HepG2 (cell line): ENCODE measurements around the gene ISY1. TPM values are rescaled to one million over a fixed set of nuclear protein-coding genes. Genes with fewer than 3 reads are reported as not detected.

Source experiments
- ARID2 ChIP-seq: sonication (generic); formaldehyde crosslinking; IDR thresholded peaks from 2 replicates; pipeline ENCODE4 v1.8.1; 2022; ENCODE audit warnings: mild to moderate bottlenecking, missing genetic modification reagents, borderline replicate concordance
- CREB1 ChIP-seq, 2 experiments: fragments of 450-650 bp in 1 of 2; IDR thresholded peaks; 2 replicates each; pipeline ENCODE4 v1.6.1; 2016 to 2017; ENCODE audit warnings: control low read depth in 1 of 2, mild to moderate bottlenecking in 1 of 2, missing compliant biosample characterization in 1 of 2, missing genetic modification characterization in 1 of 2
- HDAC1 ChIP-seq: sonication (generic); formaldehyde crosslinking; IDR thresholded peaks from 2 replicates; pipeline ENCODE4 v1.5.1; 2020; ENCODE audit warnings: mild to moderate bottlenecking, missing genetic modification reagents
- KDM3A ChIP-seq: IDR thresholded peaks from 2 replicates; pipeline ENCODE4 v1.6.1; 2018; ENCODE audit warnings: low read depth, missing compliant biosample characterization
- KDM6A ChIP-seq: IDR thresholded peaks from 2 replicates; pipeline ENCODE4 v1.6.1; 2016; ENCODE audit warnings: low read depth
- LCORL ChIP-seq, 2 experiments: fragments of 450-650 bp in 1 of 2; sonication (generic) in 1 of 2; formaldehyde crosslinking in 1 of 2; IDR thresholded peaks; 2 replicates each; pipeline versions ENCODE4 v1.5.0 to v1.6.1; 2017 to 2020; ENCODE audit warnings: antibody characterized with exemption in 1 of 2, missing genetic modification reagents in 1 of 2
- STAT6 ChIP-seq: sonication (generic); formaldehyde crosslinking; IDR thresholded peaks from 2 replicates; pipeline ENCODE4 v1.4.0; 2020; ENCODE audit warnings: missing genetic modification reagents, mild to moderate bottlenecking, borderline replicate concordance
- YEATS4 ChIP-seq: sonication (generic); formaldehyde crosslinking; IDR thresholded peaks from 2 replicates; pipeline ENCODE4 v1.4.0; 2020; ENCODE audit warnings: missing genetic modification reagents, borderline replicate concordance
- ZFYVE20 ChIP-seq: sonication (generic); formaldehyde crosslinking; IDR thresholded peaks from 2 replicates; pipeline ENCODE4 v1.8.0; 2023; ENCODE audit warnings: low read depth, mild to moderate bottlenecking, moderate library complexity, missing genetic modification reagents, borderline replicate concordance
- ZMYM3 ChIP-seq: sonication (generic); formaldehyde crosslinking; IDR thresholded peaks from 2 replicates; pipeline ENCODE4 v1.5.1; 2020; ENCODE audit warnings: mild to moderate bottlenecking, missing genetic modification reagents
- ZNF292 ChIP-seq: sonication (generic); formaldehyde crosslinking; IDR thresholded peaks from 2 replicates; pipeline ENCODE4 v1.8.1; 2022; ENCODE audit warnings: mild to moderate bottlenecking, low read depth, missing genetic modification reagents, borderline replicate concordance
- ZNF296 ChIP-seq: sonication (generic); formaldehyde crosslinking; conservative IDR thresholded peaks from 2 replicates; pipeline ENCODE4 v1.5.0; 2020; ENCODE audit warnings: mild to moderate bottlenecking, missing genetic modification reagents
- ZNF496 ChIP-seq: sonication (generic); formaldehyde crosslinking; IDR thresholded peaks from 2 replicates; pipeline ENCODE4 v1.8.1; 2023; ENCODE audit warnings: mild to moderate bottlenecking, moderate library complexity, missing genetic modification reagents; ENCODE audit not compliant: insufficient replicate concordance
- ZNF549 ChIP-seq: sonication (generic); formaldehyde crosslinking; IDR thresholded peaks from 2 replicates; pipeline ENCODE4 v1.5.0; 2020; ENCODE audit warnings: missing genetic modification reagents
- ZNF883 ChIP-seq: sonication (generic); formaldehyde crosslinking; IDR thresholded peaks from 2 replicates; pipeline ENCODE4 v1.5.1; 2020; ENCODE audit warnings: mild to moderate bottlenecking, missing genetic modification reagents; ENCODE audit errors: not compliant biosample characterization
- polyA plus RNA-seq, 8 experiments: library from polyadenylated mRNA; depleted of rRNA in 3 of 8; stranded (reverse) in 7 of 8; unstranded in 1 of 8; fragments of >200 nt; fragmentation: Illumina TruSeq in 4 of 8; extraction: Trizol in 4 of 8; gene quantifications; 2 replicates each; pipeline versions ENCODE4 v1.2.1 to v1.2.3, GENCODE V29; 2011 to 2016; ENCODE audit warnings: low read depth in 4 of 8, missing spikeins in 1 of 8, mixed read lengths in 1 of 8; ENCODE audit not compliant: insufficient read depth in 1 of 8
- total RNA-seq, 5 experiments: library from RNA; depleted of rRNA; stranded (reverse); fragments of >200 nt; fragmentation: Illumina TruSeq; extraction: Trizol; gene quantifications; 2 replicates each; pipeline ENCODE4 v1.2.3, GENCODE V29; 2016; ENCODE audit warnings: low read depth in 1 of 5
- TF ChIP-seq, protein P1 (sequence below): sonication (generic); formaldehyde crosslinking; IDR thresholded peaks from 2 replicates; pipeline ENCODE4 v1.4.0; 2020; ENCODE audit warnings: mild to moderate bottlenecking, low read depth, missing genetic modification reagents
- TF ChIP-seq, protein P2 (sequence below): sonication (generic); formaldehyde crosslinking; IDR thresholded peaks from 2 replicates; pipeline ENCODE4 v1.5.1; 2020; ENCODE audit warnings: mild to moderate bottlenecking, missing genetic modification reagents, moderate library complexity
- TF ChIP-seq, protein P3 (sequence below): sonication (generic); formaldehyde crosslinking; IDR thresholded peaks from 2 replicates; pipeline ENCODE4 v1.4.0; 2020; ENCODE audit warnings: missing genetic modification reagents
- TF ChIP-seq, protein P4 (sequence below): sonication (generic); formaldehyde crosslinking; IDR thresholded peaks from 2 replicates; pipeline ENCODE4 v1.5.1; 2020; ENCODE audit warnings: missing genetic modification reagents, mild to moderate bottlenecking, borderline replicate concordance

Gene ISY1
- total and polyA plus RNA-seq, 2 of the 13 experiments (the other 11 are each of a cell fraction or from before 2014, with no cell fraction given) = 21.0 to 39.1 TPM

GRCh38 chr3:129116482-129116946 is 44.3 kb downstream of the ISY1 start (continued):
- TF ChIP-seq ARID2 (CRISPR knock-in tag) (no peak), HDAC1 (CRISPR knock-in tag) (no peak; the same call in 1 of the 2 replicates), ZMYM3 (CRISPR knock-in tag) (no peak), ZNF496 (no peak), KDM6A (CRISPR knock-in tag) (peak; percentile 29; the same call in 1 of the 2 replicates), ZFYVE20 (no peak), STAT6 (CRISPR knock-in tag) (no peak), LCORL (IDR thresholded peaks at IDR 0.05) (no peak), LCORL (CRISPR knock-in tag; IDR thresholded peaks at IDR 0.05) (peak; percentile 55; the same call in 1 of the 2 replicates), ZNF883 (CRISPR knock-in tag) (no peak), YEATS4 (CRISPR knock-in tag) (no peak), CREB1 (IDR thresholded peaks at IDR 0.05) (no peak), CREB1 (CRISPR knock-in tag; IDR thresholded peaks at IDR 0.05) (no peak), ZNF549 (CRISPR knock-in tag) (no peak), KDM3A (no peak), ZNF292 (CRISPR knock-in tag) (no peak), ZNF296 (CRISPR knock-in tag) (no peak)
- TF ChIP-seq, protein P1, sequence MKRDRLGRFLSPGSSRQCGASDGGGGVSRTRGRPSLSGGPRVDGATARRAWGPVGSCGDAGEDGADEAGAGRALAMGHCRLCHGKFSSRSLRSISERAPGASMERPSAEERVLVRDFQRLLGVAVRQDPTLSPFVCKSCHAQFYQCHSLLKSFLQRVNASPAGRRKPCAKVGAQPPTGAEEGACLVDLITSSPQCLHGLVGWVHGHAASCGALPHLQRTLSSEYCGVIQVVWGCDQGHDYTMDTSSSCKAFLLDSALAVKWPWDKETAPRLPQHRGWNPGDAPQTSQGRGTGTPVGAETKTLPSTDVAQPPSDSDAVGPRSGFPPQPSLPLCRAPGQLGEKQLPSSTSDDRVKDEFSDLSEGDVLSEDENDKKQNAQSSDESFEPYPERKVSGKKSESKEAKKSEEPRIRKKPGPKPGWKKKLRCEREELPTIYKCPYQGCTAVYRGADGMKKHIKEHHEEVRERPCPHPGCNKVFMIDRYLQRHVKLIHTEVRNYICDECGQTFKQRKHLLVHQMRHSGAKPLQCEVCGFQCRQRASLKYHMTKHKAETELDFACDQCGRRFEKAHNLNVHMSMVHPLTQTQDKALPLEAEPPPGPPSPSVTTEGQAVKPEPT (CRISPR knock-in tag) = no peak
- TF ChIP-seq, protein P2, sequence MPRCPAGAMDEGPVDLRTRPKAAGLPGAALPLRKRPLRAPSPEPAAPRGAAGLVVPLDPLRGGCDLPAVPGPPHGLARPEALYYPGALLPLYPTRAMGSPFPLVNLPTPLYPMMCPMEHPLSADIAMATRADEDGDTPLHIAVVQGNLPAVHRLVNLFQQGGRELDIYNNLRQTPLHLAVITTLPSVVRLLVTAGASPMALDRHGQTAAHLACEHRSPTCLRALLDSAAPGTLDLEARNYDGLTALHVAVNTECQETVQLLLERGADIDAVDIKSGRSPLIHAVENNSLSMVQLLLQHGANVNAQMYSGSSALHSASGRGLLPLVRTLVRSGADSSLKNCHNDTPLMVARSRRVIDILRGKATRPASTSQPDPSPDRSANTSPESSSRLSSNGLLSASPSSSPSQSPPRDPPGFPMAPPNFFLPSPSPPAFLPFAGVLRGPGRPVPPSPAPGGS = no peak
- TF ChIP-seq, protein P3, sequence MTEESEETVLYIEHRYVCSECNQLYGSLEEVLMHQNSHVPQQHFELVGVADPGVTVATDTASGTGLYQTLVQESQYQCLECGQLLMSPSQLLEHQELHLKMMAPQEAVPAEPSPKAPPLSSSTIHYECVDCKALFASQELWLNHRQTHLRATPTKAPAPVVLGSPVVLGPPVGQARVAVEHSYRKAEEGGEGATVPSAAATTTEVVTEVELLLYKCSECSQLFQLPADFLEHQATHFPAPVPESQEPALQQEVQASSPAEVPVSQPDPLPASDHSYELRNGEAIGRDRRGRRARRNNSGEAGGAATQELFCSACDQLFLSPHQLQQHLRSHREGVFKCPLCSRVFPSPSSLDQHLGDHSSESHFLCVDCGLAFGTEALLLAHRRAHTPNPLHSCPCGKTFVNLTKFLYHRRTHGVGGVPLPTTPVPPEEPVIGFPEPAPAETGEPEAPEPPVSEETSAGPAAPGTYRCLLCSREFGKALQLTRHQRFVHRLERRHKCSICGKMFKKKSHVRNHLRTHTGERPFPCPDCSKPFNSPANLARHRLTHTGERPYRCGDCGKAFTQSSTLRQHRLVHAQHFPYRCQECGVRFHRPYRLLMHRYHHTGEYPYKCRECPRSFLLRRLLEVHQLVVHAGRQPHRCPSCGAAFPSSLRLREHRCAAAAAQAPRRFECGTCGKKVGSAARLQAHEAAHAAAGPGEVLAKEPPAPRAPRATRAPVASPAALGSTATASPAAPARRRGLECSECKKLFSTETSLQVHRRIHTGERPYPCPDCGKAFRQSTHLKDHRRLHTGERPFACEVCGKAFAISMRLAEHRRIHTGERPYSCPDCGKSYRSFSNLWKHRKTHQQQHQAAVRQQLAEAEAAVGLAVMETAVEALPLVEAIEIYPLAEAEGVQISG (CRISPR knock-in tag) = peak; percentile 21; the same call in 1 of the 2 replicates
- TF ChIP-seq, protein P4, sequence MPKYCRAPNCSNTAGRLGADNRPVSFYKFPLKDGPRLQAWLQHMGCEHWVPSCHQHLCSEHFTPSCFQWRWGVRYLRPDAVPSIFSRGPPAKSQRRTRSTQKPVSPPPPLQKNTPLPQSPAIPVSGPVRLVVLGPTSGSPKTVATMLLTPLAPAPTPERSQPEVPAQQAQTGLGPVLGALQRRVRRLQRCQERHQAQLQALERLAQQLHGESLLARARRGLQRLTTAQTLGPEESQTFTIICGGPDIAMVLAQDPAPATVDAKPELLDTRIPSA = no peak
